Measurements from ENCODE around the gene FBXW7. TPM values are rescaled to one million over a fixed set of nuclear protein-coding genes. Genes with fewer than 3 reads are reported as not detected.

FBXW7 gene
- total RNA-seq, 1 experiment from 2014 or later = 27.1 TPM

DNA sequence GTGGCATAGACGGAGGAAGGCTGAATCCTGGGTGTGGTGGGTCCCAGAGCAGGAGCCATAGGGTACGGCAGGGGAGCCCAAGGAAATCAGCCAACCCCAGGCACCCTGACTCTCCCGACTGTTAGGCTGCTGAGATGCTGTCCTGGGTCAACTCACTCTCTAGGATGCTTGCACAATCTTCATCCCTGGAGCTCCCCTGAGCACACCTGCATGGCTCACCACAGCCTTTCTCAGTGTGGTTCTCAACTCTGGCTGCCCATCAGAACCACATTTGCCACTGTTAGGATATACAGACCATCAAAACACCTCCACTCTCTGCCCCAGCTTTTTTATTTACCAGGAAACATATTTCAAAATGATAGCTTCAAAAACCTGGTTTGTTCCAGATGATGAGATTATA is 236.3 kb downstream of the FBXW7 start:
- no peaks in the 10 kb centered on the region for H3K27me3 ChIP-seq (ENCODE audit: insufficient read depth, low read length)
- no peak overlapping the region for H2BK20ac ChIP-seq (ENCODE audit: low read depth, low read length, poor library complexity, severe bottlenecking)
- no peak overlapping the region for H3K14ac ChIP-seq (ENCODE audit: insufficient read depth, low read length)
- H3K4me1 Mint-ChIP-seq = peaks cover 0 to 5% of the 10 kb centered on the region in 2 experiments; a peak in 1 of 4 replicates
- H4K8ac ChIP-seq (replicated peaks; ENCODE audit: insufficient read length, low read depth, low read length) = no peak overlapping the region
- H3K36me3 Mint-ChIP-seq (ENCODE audit: insufficient read depth in 1 of 3, low read depth in 3 of 3) = no peaks in the 10 kb centered on the region
- H3K23me2 ChIP-seq (ENCODE audit: insufficient read length, low read depth, low read length, poor library complexity, severe bottlenecking) = no peaks in the 10 kb centered on the region
- no peak for DNase-seq
- H3K4me2 ChIP-seq (ENCODE audit: insufficient read depth, insufficient read length, low read length) = no peak overlapping the region
- H3K27ac ChIP-seq (ENCODE audit: insufficient read length, low read depth, low read length) = no peak overlapping the region
- WGBS (ENCODE audit: extremely low coverage, insufficient read length, low lambda C conversion rate) = no CpG with 5 or more reads among the region's 3 CpGs
- H2BK15ac ChIP-seq (ENCODE audit: low read depth, low read length) = no peak overlapping the region
- H2AK5ac ChIP-seq (ENCODE audit: insufficient read length, low read length) = no peak overlapping the region
- H3K4me1 ChIP-seq (ENCODE audit: insufficient read depth, low read length) = no peaks in the 10 kb centered on the region; the same call in 1 of the 2 replicates
- H2BK120ac ChIP-seq (ENCODE audit: low read depth, low read length, poor library complexity, severe bottlenecking) = no peak overlapping the region
- no peaks in the 10 kb centered on the region for H3K9me3 Mint-ChIP-seq
- TF ChIP-seq, protein P1, sequence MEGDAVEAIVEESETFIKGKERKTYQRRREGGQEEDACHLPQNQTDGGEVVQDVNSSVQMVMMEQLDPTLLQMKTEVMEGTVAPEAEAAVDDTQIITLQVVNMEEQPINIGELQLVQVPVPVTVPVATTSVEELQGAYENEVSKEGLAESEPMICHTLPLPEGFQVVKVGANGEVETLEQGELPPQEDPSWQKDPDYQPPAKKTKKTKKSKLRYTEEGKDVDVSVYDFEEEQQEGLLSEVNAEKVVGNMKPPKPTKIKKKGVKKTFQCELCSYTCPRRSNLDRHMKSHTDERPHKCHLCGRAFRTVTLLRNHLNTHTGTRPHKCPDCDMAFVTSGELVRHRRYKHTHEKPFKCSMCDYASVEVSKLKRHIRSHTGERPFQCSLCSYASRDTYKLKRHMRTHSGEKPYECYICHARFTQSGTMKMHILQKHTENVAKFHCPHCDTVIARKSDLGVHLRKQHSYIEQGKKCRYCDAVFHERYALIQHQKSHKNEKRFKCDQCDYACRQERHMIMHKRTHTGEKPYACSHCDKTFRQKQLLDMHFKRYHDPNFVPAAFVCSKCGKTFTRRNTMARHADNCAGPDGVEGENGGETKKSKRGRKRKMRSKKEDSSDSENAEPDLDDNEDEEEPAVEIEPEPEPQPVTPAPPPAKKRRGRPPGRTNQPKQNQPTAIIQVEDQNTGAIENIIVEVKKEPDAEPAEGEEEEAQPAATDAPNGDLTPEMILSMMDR (conservative IDR thresholded peaks at IDR 0.05) = no peak
- no peaks in the 10 kb centered on the region for H4K20me1 ChIP-seq (ENCODE audit: control insufficient read depth, insufficient read depth, insufficient read length)
- no peak overlapping the region for H3K4me3 Mint-ChIP-seq
- H2AFZ ChIP-seq (ENCODE audit: low read length) = no peak overlapping the region
- no peak overlapping the region; a peak in 1 of 7 replicates for H3K27ac Mint-ChIP-seq
- H3K4ac ChIP-seq (ENCODE audit: low read depth, low read length) = no peak overlapping the region
- H3T11ph ChIP-seq (ENCODE audit: low read length) = no peak overlapping the region
- H3K56ac ChIP-seq (ENCODE audit: insufficient read length, low read depth, low read length) = no peak overlapping the region
- H3K18ac ChIP-seq (ENCODE audit: insufficient read length, low read depth, low read length) = no peak overlapping the region
- H4K91ac ChIP-seq (ENCODE audit: insufficient read length, low read depth, low read length) = no peak overlapping the region
- no peaks in the 10 kb centered on the region for H3K27me3 Mint-ChIP-seq (ENCODE audit: low read depth)
- H2BK5ac ChIP-seq (ENCODE audit: insufficient read length, low read length) = no peak overlapping the region
- no peak overlapping the region for H4K5ac ChIP-seq (ENCODE audit: insufficient read length, low read depth, low read length)
- H3K79me1 ChIP-seq (ENCODE audit: insufficient read depth, low read depth, low read length, poor library complexity, severe bottlenecking) = no peaks in the 10 kb centered on the region
- H3K79me2 ChIP-seq (ENCODE audit: insufficient read depth, low read length) = no peaks in the 10 kb centered on the region
- H3K9ac ChIP-seq (ENCODE audit: extremely low read depth, insufficient read length, low read length) = no peak overlapping the region
- H3K23ac ChIP-seq (ENCODE audit: insufficient read length, low read depth, low read length) = no peak overlapping the region
- H3K9me3 ChIP-seq (ENCODE audit: control insufficient read depth, low read depth, low read length) = no peaks in the 10 kb centered on the region
- no peak overlapping the region for H2BK12ac ChIP-seq (ENCODE audit: insufficient read length, low read depth, low read length)
